Endothelial cell of umbilical vein (primary cell): Measurements from ENCODE around the gene TYW5. TPM values are rescaled to one million over a fixed set of nuclear protein-coding genes. Genes with fewer than 3 reads are reported as not detected.

Experiments
- BruUV-seq: library from RNA; stranded (reverse); fragments of 400-500 nt; replicated peaks from 2 replicates; lab custom pipeline; 2021; lab: Mats Ljungman, UMichigan
- CTCF ChIA-PET: fragments of 300-600, 350-600 bp; sonication (Branson Sonifier 250); formaldehyde crosslinking; loops from one replicate; lab custom pipeline; 2021; ENCODE audit warnings: antibody characterized with exemption, inconsistent platforms; lab: Charles Lee
- POLR2A ChIA-PET: fragments of 300-600, 350-600 bp; sonication (Branson Sonifier 250); formaldehyde crosslinking; loops from one replicate; lab custom pipeline; 2021; ENCODE audit warnings: antibody characterized with exemption, inconsistent platforms; lab: Charles Lee
- DNase-seq: peaks from one replicate; pipeline ENCODE4 v3.0.0-alpha.2; 2011; ENCODE audit warnings: low read depth, low spot score
- FAIRE-seq: peaks from 2 replicates; lab custom pipeline; 2011; peaks lifted over from hg19 to GRCh38; lab: Jason Lieb, UNC
- H2AFZ ChIP-seq: 2 replicates; pipeline ENCODE4 v1.6.0; 2012; ENCODE audit warnings: low read depth, low read length, control low read depth, inconsistent platforms
- H3K27ac ChIP-seq: 2 replicates; pipeline ENCODE4 v1.5.1; 2011; ENCODE audit warnings: low read depth, mild to moderate bottlenecking, control low read depth, low read length, moderate library complexity; ENCODE audit not compliant: insufficient read depth
- H3K27me3 ChIP-seq, 2 experiments: 2 replicates each; pipeline versions ENCODE4 v1.6.0 to v1.6.1; 2011; ENCODE audit warnings: low read length in 2 of 2, mixed read lengths in 1 of 2; ENCODE audit not compliant: control insufficient read depth in 2 of 2, insufficient read depth in 2 of 2
- H3K36me3 ChIP-seq, 2 experiments: 2 replicates in 1 of 2; 3 replicates in 1 of 2; pipeline ENCODE4 v1.5.1; 2011; ENCODE audit warnings: low read length in 2 of 2, mild to moderate bottlenecking in 1 of 2, moderate library complexity in 1 of 2; ENCODE audit not compliant: control insufficient read depth in 2 of 2, insufficient read depth in 2 of 2; ENCODE audit errors: extremely low read depth in 1 of 2
- H3K4me1 ChIP-seq: 3 replicates; pipeline ENCODE4 v1.5.1; 2011; ENCODE audit warnings: mild to moderate bottlenecking, low read length; ENCODE audit not compliant: control insufficient read depth, insufficient read depth; ENCODE audit errors: extremely low read depth
- H3K4me2 ChIP-seq: 2 replicates; pipeline ENCODE4 v1.6.1; 2011; ENCODE audit warnings: low read length, control low read depth, mixed read lengths; ENCODE audit not compliant: insufficient read depth
- H3K4me3 ChIP-seq, 3 experiments: fragments of 200-600 bp in 1 of 3; sonication (generic), shearing (Covaris generic) in 1 of 3; replicated peaks in 1 of 3; 2 replicates each; pipeline ENCODE4 v1.5.1; 2011 to 2016; ENCODE audit warnings: control low read depth in 3 of 3, low read length in 3 of 3, mild to moderate bottlenecking in 2 of 3, inconsistent platforms in 1 of 3, low read depth in 1 of 3, moderate library complexity in 1 of 3; ENCODE audit not compliant: insufficient read depth in 1 of 3
- H3K79me2 ChIP-seq: 2 replicates; pipeline ENCODE4 v1.6.0; 2012; ENCODE audit warnings: low read length, inconsistent platforms; ENCODE audit not compliant: control insufficient read depth, insufficient read depth
- H3K9ac ChIP-seq: replicated peaks from 2 replicates; pipeline ENCODE3; 2011; ENCODE audit warnings: low read length, control low read depth; ENCODE audit not compliant: insufficient read depth; ENCODE audit errors: extremely low read depth
- H3K9me1 ChIP-seq: replicated peaks from 3 replicates; pipeline ENCODE4 v1.6.0; 2011; ENCODE audit warnings: mild to moderate bottlenecking, low read length; ENCODE audit not compliant: control insufficient read depth, insufficient read depth; ENCODE audit errors: extremely low read depth
- H3K9me3 ChIP-seq: replicated peaks from 2 replicates; pipeline ENCODE4 v1.5.1; 2012; ENCODE audit warnings: low read length, inconsistent platforms; ENCODE audit not compliant: control insufficient read depth, insufficient read depth
- H4K20me1 ChIP-seq: replicated peaks from 2 replicates; pipeline ENCODE3; 2011; ENCODE audit warnings: mild to moderate bottlenecking, low read length; ENCODE audit not compliant: control insufficient read depth, insufficient read depth; ENCODE audit errors: extremely low read depth
- EZH2 ChIP-seq: IDR thresholded peaks from 2 replicates; pipeline ENCODE4 v1.6.1; 2012; ENCODE audit warnings: borderline replicate concordance, low read depth, mild to moderate bottlenecking, moderate library complexity, low read length, inconsistent platforms; ENCODE audit not compliant: severe bottlenecking
- FOS ChIP-seq: IDR thresholded peaks from 2 replicates; pipeline ENCODE4 v1.6.1; 2011; ENCODE audit warnings: mild to moderate bottlenecking, low read length, moderate library complexity, borderline replicate concordance; ENCODE audit not compliant: insufficient read depth
- GATA2 ChIP-seq: IDR thresholded peaks from 2 replicates; pipeline ENCODE4 v1.7.0; 2011; ENCODE audit warnings: low read depth, mild to moderate bottlenecking, moderate library complexity, mixed read lengths, low read length; ENCODE audit not compliant: insufficient read length, insufficient read depth
- JUN ChIP-seq: IDR thresholded peaks from 2 replicates; pipeline ENCODE4 v1.6.1; 2011; ENCODE audit warnings: borderline replicate concordance, low read depth; ENCODE audit not compliant: insufficient read length, insufficient read depth
- MYC ChIP-seq: IDR thresholded peaks from one replicate; pipeline ENCODE4 v1.6.1; 2011; ENCODE audit warnings: mild to moderate bottlenecking, low read depth, low read length
- POLR2A ChIP-seq: IDR thresholded peaks from 2 replicates; pipeline ENCODE4 v1.6.1; 2012; ENCODE audit warnings: low read depth, mild to moderate bottlenecking, control low read depth, low read length
- POLR2AphosphoS5 ChIP-seq: IDR thresholded peaks from 2 replicates; pipeline ENCODE4 v1.6.1; 2012; ENCODE audit warnings: low read depth, mild to moderate bottlenecking, control low read depth, low read length, moderate library complexity; ENCODE audit not compliant: insufficient read depth
- dilution Hi-C: fragments of 300-500 bp; cut with MboI; formaldehyde crosslinking; loops from one replicate; pipeline ENCODE4 v1.15.0; 2019; ENCODE audit warnings: low sequenced_read_pairs; ENCODE audit not compliant: extremely low pct_ligation_motif_present
- intact Hi-C: fragments of 100-400 bp; cut with micrococcal nuclease; formaldehyde crosslinking; loops from one replicate; pipeline ENCODE4 v1.10.0; 2022
- polyA plus RNA-seq, 4 experiments: library from polyadenylated mRNA; depleted of rRNA in 3 of 4; stranded (reverse) in 3 of 4; unstranded in 1 of 4; fragments of >200 nt; gene quantifications; 2 replicates each; pipeline versions ENCODE4 v1.2.1 to v1.2.3, GENCODE V29; 2011 to 2012; ENCODE audit warnings: missing spikeins in 1 of 4
- total RNA-seq: library from RNA; stranded (reverse); gene quantifications from 2 replicates; pipeline ENCODE4 v1.2.3, GENCODE V29; 2021
- TF ChIP-seq, protein P1 (sequence below), 2 donors: IDR thresholded peaks; 1 replicate in 1 of 2; 2 replicates in 1 of 2; pipeline ENCODE4 v1.5.1; 2011; ENCODE audit warnings: low read length in 2 of 2, mild to moderate bottlenecking in 2 of 2, moderate library complexity in 2 of 2, control low read depth in 1 of 2, inconsistent platforms in 1 of 2, low read depth in 1 of 2; ENCODE audit not compliant: insufficient read depth in 1 of 2; ENCODE audit errors: extremely low read depth in 1 of 2
- TF ChIP-seq, protein P2 (sequence below): IDR thresholded peaks from 2 replicates; pipeline ENCODE4 v1.6.1; 2011; ENCODE audit not compliant: insufficient read depth, insufficient read length

TYW5 gene
- total and polyA plus RNA-seq, 2 donors (not counting 3 experiments of a cell fraction or from before 2014, with no cell fraction given) = 2.6 to 8.9 TPM

DNA sequence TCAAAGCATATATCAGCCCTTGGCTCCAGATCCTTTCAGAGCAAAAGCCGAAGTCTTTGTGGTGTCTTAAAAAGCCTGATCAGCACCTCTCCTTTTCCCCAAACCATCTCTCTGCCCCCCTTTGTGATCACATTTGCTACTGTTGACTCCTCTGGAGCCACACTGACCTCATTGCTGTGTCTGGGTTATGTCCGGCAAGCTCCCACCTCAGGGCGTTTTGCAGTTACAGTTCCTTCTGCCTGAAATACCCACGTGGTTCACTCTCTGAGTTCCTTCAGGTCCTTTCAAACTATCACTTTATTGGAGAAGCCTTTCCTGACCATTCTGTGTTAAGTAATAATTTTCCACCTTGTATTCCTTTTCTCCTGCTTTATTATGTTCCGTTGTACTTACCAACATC lies 32.4 kb downstream of the TYW5 start:
- Histone ChIP-seq H3K27me3 (no peaks in the 10 kb centered on the region), H3K9me1 (no peaks in the 10 kb centered on the region), H3K9ac (no peak overlapping the region), H3K36me3 (peaks cover 2 to 4% of the 10 kb centered on the region in 2 experiments), H4K20me1 (no peaks in the 10 kb centered on the region), H3K4me2 (no peak overlapping the region), H2AFZ (no peak overlapping the region), H3K4me1 (no peaks in the 10 kb centered on the region), H3K9me3 (no peaks in the 10 kb centered on the region), H3K79me2 (peaks cover 73% of the 10 kb centered on the region), H3K4me3 (no peak overlapping the region), H3K27ac (no peak overlapping the region)
- ChIA-PET POLR2A (no interaction called here), CTCF (interaction anchor here (1.3 kb wide), 1 partner anchor 17 kb away, joined by 5 read pairs; no protein-coding TSS in a partner anchor)
- no TSS peak for BruUV-seq
- intact Hi-C loops (loop anchor here (1.0 kb wide), 1 partner anchor 9 kb away; no protein-coding TSS in a partner anchor), dilution Hi-C loops (no loop called here)
- FAIRE-seq (no peak), DNase-seq (no peak)
- TF ChIP-seq, protein P1, sequence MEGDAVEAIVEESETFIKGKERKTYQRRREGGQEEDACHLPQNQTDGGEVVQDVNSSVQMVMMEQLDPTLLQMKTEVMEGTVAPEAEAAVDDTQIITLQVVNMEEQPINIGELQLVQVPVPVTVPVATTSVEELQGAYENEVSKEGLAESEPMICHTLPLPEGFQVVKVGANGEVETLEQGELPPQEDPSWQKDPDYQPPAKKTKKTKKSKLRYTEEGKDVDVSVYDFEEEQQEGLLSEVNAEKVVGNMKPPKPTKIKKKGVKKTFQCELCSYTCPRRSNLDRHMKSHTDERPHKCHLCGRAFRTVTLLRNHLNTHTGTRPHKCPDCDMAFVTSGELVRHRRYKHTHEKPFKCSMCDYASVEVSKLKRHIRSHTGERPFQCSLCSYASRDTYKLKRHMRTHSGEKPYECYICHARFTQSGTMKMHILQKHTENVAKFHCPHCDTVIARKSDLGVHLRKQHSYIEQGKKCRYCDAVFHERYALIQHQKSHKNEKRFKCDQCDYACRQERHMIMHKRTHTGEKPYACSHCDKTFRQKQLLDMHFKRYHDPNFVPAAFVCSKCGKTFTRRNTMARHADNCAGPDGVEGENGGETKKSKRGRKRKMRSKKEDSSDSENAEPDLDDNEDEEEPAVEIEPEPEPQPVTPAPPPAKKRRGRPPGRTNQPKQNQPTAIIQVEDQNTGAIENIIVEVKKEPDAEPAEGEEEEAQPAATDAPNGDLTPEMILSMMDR (IDR thresholded peaks at IDR 0.05; ENCODE audit: extremely low read depth in 1 of 2, insufficient read depth in 1 of 2, low read depth in 1 of 2, low read length in 2 of 2) = no peak
- no peak for TF ChIP-seq GATA2

DNA sequence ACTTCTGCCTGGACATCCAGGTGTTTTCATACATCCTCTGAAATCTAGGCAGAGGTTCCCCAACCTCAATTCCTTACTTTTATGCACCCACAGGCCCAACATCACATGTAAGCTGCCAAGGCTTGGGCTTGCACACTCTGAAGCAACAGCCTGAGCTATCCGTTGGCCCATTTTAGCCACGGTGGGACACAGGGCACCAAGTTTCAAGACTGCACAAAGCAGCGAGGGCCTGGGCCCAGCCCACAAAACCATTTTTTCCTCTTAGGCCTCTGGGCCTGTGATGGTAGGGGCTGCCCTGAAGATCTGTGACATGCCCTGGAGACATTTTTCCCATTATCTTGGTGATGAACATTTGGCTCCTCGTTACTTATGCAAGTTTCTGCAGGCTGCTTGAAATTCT lies 38.3 kb downstream of the TYW5 start:
- CTCF ChIA-PET = no interaction called here
- peaks cover 2 to 7% of the 10 kb centered on the region in 2 experiments for H3K36me3 ChIP-seq

More for the DNA sequence above, 38.3 kb downstream of the TYW5 start:
- dilution Hi-C loops (no loop called here), intact Hi-C loops (no loop called here)
- Histone ChIP-seq H3K79me2 (peaks cover 86% of the 10 kb centered on the region), H3K4me3 (no peak overlapping the region), H3K27ac (no peak overlapping the region), H2AFZ (no peak overlapping the region), H3K9ac (no peak overlapping the region), H4K20me1 (no peaks in the 10 kb centered on the region), H3K4me1 (peaks cover 23% of the 10 kb centered on the region), H3K9me3 (no peaks in the 10 kb centered on the region), H3K27me3 (no peaks in the 10 kb centered on the region), H3K9me1 (no peaks in the 10 kb centered on the region), H3K4me2 (no peak overlapping the region)
- no peak for FAIRE-seq
- TF ChIP-seq POLR2A (no peak), EZH2 (no peak), POLR2AphosphoS5 (no peak), FOS (no peak), MYC (no peak), GATA2 (no peak), JUN (no peak)
- TF ChIP-seq, protein P1 (IDR thresholded peaks at IDR 0.05; ENCODE audit: extremely low read depth in 1 of 2, insufficient read depth in 1 of 2, low read depth in 1 of 2, low read length in 2 of 2) = no peak
- TF ChIP-seq, protein P2, sequence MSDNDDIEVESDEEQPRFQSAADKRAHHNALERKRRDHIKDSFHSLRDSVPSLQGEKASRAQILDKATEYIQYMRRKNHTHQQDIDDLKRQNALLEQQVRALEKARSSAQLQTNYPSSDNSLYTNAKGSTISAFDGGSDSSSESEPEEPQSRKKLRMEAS = no peak
- no peak for DNase-seq
- POLR2A ChIA-PET = no interaction called here
- BruUV-seq = no TSS peak
